Measurements from ENCODE around the gene ENG.
A peak's percentile ranks its signal among the peaks of the same experiment; 100 is the strongest.

ENG gene

DNA sequence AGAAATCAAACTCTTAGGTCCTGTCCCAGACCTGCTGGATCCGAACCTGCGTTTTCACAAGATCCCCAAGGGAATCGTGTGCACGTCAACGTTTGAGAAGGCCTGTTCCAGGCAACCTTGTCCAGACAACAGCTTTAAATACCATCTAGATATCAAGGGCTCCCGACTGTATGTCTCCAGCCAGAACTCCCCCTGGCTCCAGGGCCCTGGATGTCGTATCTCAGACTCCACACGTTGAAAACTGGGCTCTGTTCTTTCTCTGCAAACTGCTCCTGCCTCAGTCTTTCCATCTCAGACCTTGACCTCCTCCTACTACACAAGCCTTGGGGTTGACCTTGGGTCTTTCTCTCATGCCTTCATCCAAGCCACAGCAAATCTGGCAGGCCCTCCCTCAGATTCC is 5.8 kb upstream of the ENG start:
- peaks cover 22% of the 10 kb centered on the region; the same call in 1 of the 2 replicates for H3F3A ChIP-seq (ENCODE audit: low read depth)
- no peaks in the 10 kb centered on the region for H3K9me3 ChIP-seq (ENCODE audit: insufficient read depth, low read depth, low read length)
- H3K4me2 ChIP-seq (ENCODE audit: low read depth, low read length, poor library complexity, severe bottlenecking): no peak overlapping the region
- peak overlapping the region; percentile 69 for H3K9ac ChIP-seq (ENCODE audit: low read depth, low read length, poor library complexity, severe bottlenecking)
- H4K20me1 ChIP-seq (ENCODE audit: insufficient read depth, low read length, poor library complexity, severe bottlenecking): no peaks in the 10 kb centered on the region
- no peaks in the 10 kb centered on the region for H3K79me2 ChIP-seq (ENCODE audit: insufficient read depth, low read length)
- no peak overlapping the region for H3K4me3 ChIP-seq (ENCODE audit: low read length, poor library complexity, severe bottlenecking)
- no peaks in the 10 kb centered on the region for H3K27me3 ChIP-seq (ENCODE audit: insufficient read depth, low read length, poor library complexity, severe bottlenecking)
- H3K4me1 ChIP-seq (ENCODE audit: insufficient read depth, low read length, poor library complexity, severe bottlenecking): peaks cover 85% of the 10 kb centered on the region
- no peak overlapping the region for H2AFZ ChIP-seq (ENCODE audit: low read length)
- H3K9me2 ChIP-seq (replicated peaks; ENCODE audit: low read depth, low read length): no peaks in the 10 kb centered on the region
- H3K36me3 ChIP-seq (ENCODE audit: insufficient read depth, low read length): no peaks in the 10 kb centered on the region
- TF ChIP-seq, protein P1, sequence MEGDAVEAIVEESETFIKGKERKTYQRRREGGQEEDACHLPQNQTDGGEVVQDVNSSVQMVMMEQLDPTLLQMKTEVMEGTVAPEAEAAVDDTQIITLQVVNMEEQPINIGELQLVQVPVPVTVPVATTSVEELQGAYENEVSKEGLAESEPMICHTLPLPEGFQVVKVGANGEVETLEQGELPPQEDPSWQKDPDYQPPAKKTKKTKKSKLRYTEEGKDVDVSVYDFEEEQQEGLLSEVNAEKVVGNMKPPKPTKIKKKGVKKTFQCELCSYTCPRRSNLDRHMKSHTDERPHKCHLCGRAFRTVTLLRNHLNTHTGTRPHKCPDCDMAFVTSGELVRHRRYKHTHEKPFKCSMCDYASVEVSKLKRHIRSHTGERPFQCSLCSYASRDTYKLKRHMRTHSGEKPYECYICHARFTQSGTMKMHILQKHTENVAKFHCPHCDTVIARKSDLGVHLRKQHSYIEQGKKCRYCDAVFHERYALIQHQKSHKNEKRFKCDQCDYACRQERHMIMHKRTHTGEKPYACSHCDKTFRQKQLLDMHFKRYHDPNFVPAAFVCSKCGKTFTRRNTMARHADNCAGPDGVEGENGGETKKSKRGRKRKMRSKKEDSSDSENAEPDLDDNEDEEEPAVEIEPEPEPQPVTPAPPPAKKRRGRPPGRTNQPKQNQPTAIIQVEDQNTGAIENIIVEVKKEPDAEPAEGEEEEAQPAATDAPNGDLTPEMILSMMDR (conservative IDR thresholded peaks at IDR 0.05; ENCODE audit: low read length): no peak
- TF ChIP-seq EZH2phosphoT487 (IDR thresholded peaks at IDR 0.05; ENCODE audit: borderline replicate concordance): no peak

DNA sequence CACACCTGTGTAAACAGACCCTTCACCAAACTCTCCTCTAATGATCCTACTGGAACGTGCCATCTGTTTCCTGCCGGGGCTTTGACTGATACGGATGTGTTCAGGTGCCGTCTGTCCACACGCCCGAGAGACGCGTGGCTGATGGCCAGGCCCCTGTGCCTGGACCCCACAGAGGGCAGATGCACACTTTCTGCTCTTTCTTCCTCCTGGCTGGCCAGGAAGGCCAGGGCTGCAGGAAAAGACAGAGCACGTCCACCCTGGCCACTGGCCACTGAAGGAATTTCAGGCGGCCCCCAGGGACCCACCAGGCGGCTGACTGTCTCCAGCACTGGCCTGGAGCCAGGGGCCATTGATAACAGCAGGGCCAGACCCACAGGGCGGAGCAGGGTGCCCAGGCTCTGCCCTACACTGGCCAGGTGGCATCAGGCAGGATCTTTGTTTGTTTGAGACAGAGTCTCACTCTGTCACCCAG is 3.6 kb upstream of the ENG start:
- H4K20me1 ChIP-seq (ENCODE audit: insufficient read depth, low read length, poor library complexity, severe bottlenecking): no peaks in the 10 kb centered on the region
- H3K36me3 ChIP-seq (ENCODE audit: insufficient read depth, low read length): no peaks in the 10 kb centered on the region
- no peak overlapping the region for H2AFZ ChIP-seq (ENCODE audit: low read length)
- no peak overlapping the region for H3K4me2 ChIP-seq (ENCODE audit: low read depth, low read length, poor library complexity, severe bottlenecking)
- peaks cover 10% of the 10 kb centered on the region; the same call in 1 of the 2 replicates for H3F3A ChIP-seq (ENCODE audit: low read depth)
- H3K4me3 ChIP-seq (ENCODE audit: low read length, poor library complexity, severe bottlenecking): no peak overlapping the region
- H3K4me1 ChIP-seq (ENCODE audit: insufficient read depth, low read length, poor library complexity, severe bottlenecking): peaks cover 63% of the 10 kb centered on the region
- H3K9me2 ChIP-seq (replicated peaks; ENCODE audit: low read depth, low read length): no peaks in the 10 kb centered on the region
- no peaks in the 10 kb centered on the region for H3K27me3 ChIP-seq (ENCODE audit: insufficient read depth, low read length, poor library complexity, severe bottlenecking)
- TF ChIP-seq EZH2phosphoT487 (IDR thresholded peaks at IDR 0.05; ENCODE audit: borderline replicate concordance): no peak
- TF ChIP-seq, protein P1 (conservative IDR thresholded peaks at IDR 0.05; ENCODE audit: low read length): no peak
- H3K79me2 ChIP-seq (ENCODE audit: insufficient read depth, low read length): no peaks in the 10 kb centered on the region
- no peaks in the 10 kb centered on the region for H3K9me3 ChIP-seq (ENCODE audit: insufficient read depth, low read depth, low read length)
- H3K9ac ChIP-seq (ENCODE audit: low read depth, low read length, poor library complexity, severe bottlenecking): peak overlapping the region; percentile 38

DNA sequence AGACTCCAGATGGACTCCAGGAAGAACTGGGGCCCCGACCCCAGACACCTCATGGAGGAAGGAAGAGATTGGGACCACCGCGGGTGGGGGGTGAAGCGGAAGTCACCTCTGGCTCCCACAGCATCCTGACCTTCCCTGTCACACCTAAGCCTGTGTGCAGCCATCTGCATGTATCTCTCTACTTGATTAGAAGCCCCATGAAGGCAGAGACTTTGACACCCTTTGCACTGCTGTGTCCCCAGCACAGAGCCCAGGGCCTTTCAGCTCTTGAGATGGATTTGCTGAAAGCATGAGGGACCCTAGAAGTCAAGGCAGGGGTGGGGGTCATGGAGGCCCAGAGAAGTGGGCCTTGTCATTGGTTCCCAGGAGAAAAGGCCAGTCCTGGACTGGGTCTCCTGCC is 2.8 kb upstream of the ENG start:
- no peak overlapping the region for H3K4me3 ChIP-seq (ENCODE audit: low read length, poor library complexity, severe bottlenecking)
- no peaks in the 10 kb centered on the region for H4K20me1 ChIP-seq (ENCODE audit: insufficient read depth, low read length, poor library complexity, severe bottlenecking)
- no peaks in the 10 kb centered on the region for H3K36me3 ChIP-seq (ENCODE audit: insufficient read depth, low read length)
- peak overlapping the region; percentile 26 for H3K9ac ChIP-seq (ENCODE audit: low read depth, low read length, poor library complexity, severe bottlenecking)
- no peaks in the 10 kb centered on the region for H3K27me3 ChIP-seq (ENCODE audit: insufficient read depth, low read length, poor library complexity, severe bottlenecking)
- H2AFZ ChIP-seq (ENCODE audit: low read length): no peak overlapping the region
- no peaks in the 10 kb centered on the region for H3K79me2 ChIP-seq (ENCODE audit: insufficient read depth, low read length)
- no peak for TF ChIP-seq EZH2phosphoT487 (IDR thresholded peaks at IDR 0.05; ENCODE audit: borderline replicate concordance)
- TF ChIP-seq, protein P1 (conservative IDR thresholded peaks at IDR 0.05; ENCODE audit: low read length): no peak
- H3K9me2 ChIP-seq (replicated peaks; ENCODE audit: low read depth, low read length): no peaks in the 10 kb centered on the region
- H3K4me2 ChIP-seq (ENCODE audit: low read depth, low read length, poor library complexity, severe bottlenecking): no peak overlapping the region
- 0 out of 2 replicates have a peak, but pooled peaks cover 4% of the 10 kb centered on the region for H3F3A ChIP-seq (ENCODE audit: low read depth)
- no peaks in the 10 kb centered on the region for H3K9me3 ChIP-seq (ENCODE audit: insufficient read depth, low read depth, low read length)
- H3K4me1 ChIP-seq (ENCODE audit: insufficient read depth, low read length, poor library complexity, severe bottlenecking): peaks cover 58% of the 10 kb centered on the region

All from Loucy (cell line).